H1 (cell line): Measurements from ENCODE around the gene DDN. TPM values are rescaled to one million over a fixed set of nuclear protein-coding genes. Genes with fewer than 3 reads are reported as not detected.

Experiments used
- CTCF ChIA-PET: fragments of 300-600 bp; sonication (Branson Sonifier 250); formaldehyde crosslinking; loops from one replicate; lab custom pipeline; 2021; ENCODE audit not compliant: partially characterized antibody; lab: Charles Lee
- POLR2A ChIA-PET: fragments of 300-600 bp; sonication (Branson Sonifier 250); formaldehyde crosslinking; loops from one replicate; lab custom pipeline; 2021; ENCODE audit warnings: inconsistent platforms; ENCODE audit not compliant: partially characterized antibody; lab: Charles Lee
- DNase-seq, 2 experiments: peaks; one replicate each; pipeline versions ENCODE4 v3.0.0 to v3.0.0-alpha.2; 2010 to 2022; ENCODE audit warnings: low spot score in 2 of 2, low read depth in 1 of 2, mixed read lengths in 1 of 2
- FAIRE-seq: peaks from 2 replicates; lab custom pipeline; 2011; peaks lifted over from hg19 to GRCh38; lab: Jason Lieb, UNC
- H2AFZ ChIP-seq: 2 replicates; pipeline ENCODE4 v1.8.1; 2012; ENCODE audit warnings: low read length, inconsistent platforms
- H2AK5ac ChIP-seq: 2 replicates; pipeline ENCODE4 v1.6.1; 2013; ENCODE audit warnings: low read depth, low read length
- H2BK120ac ChIP-seq: replicated peaks from 2 replicates; pipeline ENCODE3; 2013; ENCODE audit warnings: low read depth, low read length, inconsistent platforms
- H2BK12ac ChIP-seq: 2 replicates; pipeline ENCODE4 v1.6.1; 2013; ENCODE audit warnings: low read depth, low read length
- H2BK15ac ChIP-seq: 2 replicates; pipeline ENCODE4 v1.6.1; 2013; ENCODE audit warnings: low read length
- H2BK20ac ChIP-seq: 2 replicates; pipeline ENCODE4 v1.6.1; 2013; ENCODE audit warnings: low read length
- H2BK5ac ChIP-seq: 2 replicates; pipeline ENCODE4 v1.6.1; 2013; ENCODE audit warnings: low read depth, low read length
- H3K14ac ChIP-seq: 2 replicates; pipeline ENCODE4 v1.6.1; 2013; ENCODE audit warnings: inconsistent platforms; ENCODE audit not compliant: insufficient read length
- H3K18ac ChIP-seq: 2 replicates; pipeline ENCODE4 v1.6.1; 2013; ENCODE audit warnings: low read length; ENCODE audit errors: extremely low read depth
- H3K23ac ChIP-seq: 2 replicates; pipeline ENCODE4 v1.6.1; 2013; ENCODE audit warnings: inconsistent platforms; ENCODE audit not compliant: insufficient read length
- H3K23me2 ChIP-seq: 2 replicates; pipeline ENCODE4 v1.6.1; 2013; ENCODE audit warnings: low read depth, low read length
- H3K27ac ChIP-seq: 2 replicates; pipeline ENCODE4 v1.6.1; 2011; ENCODE audit warnings: low read depth, low read length, inconsistent platforms
- H3K27me3 ChIP-seq, 4 experiments: replicated peaks in 1 of 4; 1 replicate in 1 of 4; 2 replicates in 3 of 4; pipeline versions ENCODE4 v1.6.1 to v1.8.1; 2011 to 2013; ENCODE audit warnings: low read length in 3 of 4, mild to moderate bottlenecking in 3 of 4, inconsistent platforms in 2 of 4, mixed read lengths in 2 of 4, moderate library complexity in 1 of 4; ENCODE audit not compliant: control insufficient read depth in 3 of 4, insufficient read depth in 3 of 4; ENCODE audit errors: extremely low read depth in 1 of 4
- H3K36me3 ChIP-seq, 4 experiments: 2 replicates each; pipeline versions ENCODE4 v1.6.1 to v1.8.1; 2011 to 2013; ENCODE audit warnings: mild to moderate bottlenecking in 4 of 4, low read length in 3 of 4, moderate library complexity in 2 of 4, control low read depth in 1 of 4, inconsistent platforms in 1 of 4; ENCODE audit not compliant: insufficient read depth in 4 of 4, control insufficient read depth in 2 of 4
- H3K4ac ChIP-seq: replicated peaks from 2 replicates; pipeline ENCODE3; 2013; ENCODE audit warnings: low read length, low read depth, mixed read lengths, inconsistent platforms; ENCODE audit not compliant: insufficient read length
- H3K4me1 ChIP-seq, 4 experiments: replicated peaks in 1 of 4; 1 replicate in 1 of 4; 2 replicates in 3 of 4; pipeline versions ENCODE4 v1.6.1 to v1.8.1; 2011 to 2013; ENCODE audit warnings: low read length in 3 of 4, inconsistent platforms in 2 of 4, mixed read lengths in 1 of 4; ENCODE audit not compliant: insufficient read depth in 4 of 4, control insufficient read depth in 3 of 4
- H3K4me2 ChIP-seq, 2 experiments: 2 replicates each; pipeline versions ENCODE4 v1.6.1 to v1.8.1; 2011 to 2013; ENCODE audit warnings: low read depth in 2 of 2, low read length in 2 of 2, control low read depth in 1 of 2, inconsistent platforms in 1 of 2, mild to moderate bottlenecking in 1 of 2; ENCODE audit not compliant: insufficient read depth in 1 of 2
- H3K4me3 ChIP-seq, 4 experiments: fragments of 200-600, 300-600 bp in 1 of 4; sonication (generic), shearing (Covaris generic), sonication (Bioruptor Twin) in 1 of 4; 2 replicates each; pipeline versions ENCODE4 v1.5.1 to v1.8.1; 2011 to 2016; ENCODE audit warnings: low read length in 4 of 4, low read depth in 3 of 4, control low read depth in 2 of 4, inconsistent platforms in 2 of 4, mild to moderate bottlenecking in 2 of 4, mixed read lengths in 1 of 4, moderate library complexity in 1 of 4; ENCODE audit not compliant: insufficient read depth in 2 of 4; ENCODE audit errors: extremely low read depth in 1 of 4
- H3K56ac ChIP-seq: replicated peaks from 2 replicates; pipeline ENCODE3; 2013; ENCODE audit warnings: low read depth, mild to moderate bottlenecking, mixed read lengths, low read length, inconsistent platforms; ENCODE audit not compliant: insufficient read length
- H3K79me1 ChIP-seq: 2 replicates; pipeline ENCODE4 v1.6.1; 2013; ENCODE audit warnings: low read depth, low read length, control low read depth
- H3K79me2 ChIP-seq, 2 experiments: 2 replicates each; pipeline versions ENCODE4 v1.6.1 to v1.8.1; 2012 to 2013; ENCODE audit warnings: low read length in 2 of 2, mild to moderate bottlenecking in 2 of 2, inconsistent platforms in 1 of 2; ENCODE audit not compliant: insufficient read depth in 2 of 2, control insufficient read depth in 1 of 2
- H3K9ac ChIP-seq, 4 experiments: replicated peaks in 1 of 4; 1 replicate in 1 of 4; 2 replicates in 3 of 4; pipeline versions ENCODE4 v1.6.1 to v1.8.1; 2011 to 2013; ENCODE audit warnings: low read depth in 3 of 4, low read length in 3 of 4, control low read depth in 2 of 4, mild to moderate bottlenecking in 2 of 4, moderate library complexity in 2 of 4, inconsistent platforms in 1 of 4; ENCODE audit errors: extremely low read depth in 1 of 4
- H3K9me3 ChIP-seq, 2 experiments: 2 replicates each; pipeline versions ENCODE4 v1.6.1 to v1.8.1; 2012 to 2013; ENCODE audit warnings: mild to moderate bottlenecking in 2 of 2, moderate library complexity in 2 of 2, control low read depth in 1 of 2, inconsistent platforms in 1 of 2, low read depth in 1 of 2, low read length in 1 of 2, mixed read lengths in 1 of 2; ENCODE audit not compliant: insufficient read depth in 2 of 2
- H4K20me1 ChIP-seq, 2 experiments: replicated peaks in 1 of 2; 2 replicates each; pipeline versions ENCODE3 to v1.8.1; 2011 to 2013; ENCODE audit warnings: inconsistent platforms in 2 of 2, low read length in 2 of 2, mild to moderate bottlenecking in 1 of 2; ENCODE audit not compliant: insufficient read depth in 2 of 2, control insufficient read depth in 1 of 2
- H4K5ac ChIP-seq: 2 replicates; pipeline ENCODE4 v1.6.1; 2013; ENCODE audit warnings: low read length, low read depth, mixed read lengths, inconsistent platforms; ENCODE audit not compliant: insufficient read length
- H4K8ac ChIP-seq: 2 replicates; pipeline ENCODE4 v1.8.0; 2013; ENCODE audit warnings: mild to moderate bottlenecking, moderate library complexity, low read length, inconsistent platforms; ENCODE audit not compliant: insufficient read depth; ENCODE audit errors: extremely low read depth
- H4K91ac ChIP-seq: replicated peaks from 2 replicates; pipeline ENCODE3; 2013; ENCODE audit warnings: low read length, mixed read lengths, inconsistent platforms; ENCODE audit not compliant: insufficient read length
- CBX8 ChIP-seq: fragments of 300-800, 300-1000 bp; sonication (generic); IDR thresholded peaks from 2 replicates; pipeline ENCODE4 v1.7.1; 2016; ENCODE audit warnings: low read depth, low read length, borderline replicate concordance
- JUN ChIP-seq: IDR thresholded peaks from 2 replicates; pipeline ENCODE4 v1.6.1; 2011; ENCODE audit warnings: low read depth, mild to moderate bottlenecking, improper control_type of control experiment, low read length
- KDM1A ChIP-seq: fragments of 200-600, 300-600 bp; sonication (generic); IDR thresholded peaks from 2 replicates; pipeline ENCODE4 v1.7.1; 2016; ENCODE audit warnings: mild to moderate bottlenecking, low read length, borderline replicate concordance
- KDM4A ChIP-seq: IDR thresholded peaks from one replicate; pipeline ENCODE4 v1.7.1; 2012; ENCODE audit warnings: low read depth, mild to moderate bottlenecking, moderate library complexity, low read length, inconsistent platforms; ENCODE audit not compliant: severe bottlenecking
- KDM5A ChIP-seq: fragments of 200-600 bp; IDR thresholded peaks from 2 replicates; pipeline ENCODE4 v1.7.1; 2012; ENCODE audit warnings: mild to moderate bottlenecking, low read length, inconsistent platforms, mixed read lengths
- RNF2 ChIP-seq: fragments of 200-900, 300-1000 bp; sonication (generic); IDR thresholded peaks from 2 replicates; pipeline ENCODE4 v1.7.1; 2016; ENCODE audit warnings: borderline replicate concordance, low read depth, mild to moderate bottlenecking, antibody characterized with exemption, low read length; ENCODE audit not compliant: poor library complexity, severe bottlenecking; ENCODE audit errors: missing control alignments
- TBP ChIP-seq: IDR thresholded peaks from 2 replicates; pipeline ENCODE4 v1.6.1; 2011; ENCODE audit warnings: low read depth, low read length, improper control_type of control experiment
- TEAD4 ChIP-seq: IDR thresholded peaks from 2 replicates; pipeline ENCODE4 v1.6.1; 2012; ENCODE audit warnings: low read depth, low read length, inconsistent platforms, mixed read lengths
- polyA plus RNA-seq, 7 experiments: library from polyadenylated mRNA; depleted of rRNA in 3 of 7; stranded (reverse) in 5 of 7; unstranded in 2 of 7; fragments of >200 nt in 5 of 7; fragments of 200-250 nt in 2 of 7; gene quantifications; 1 replicate in 5 of 7; 2 replicates in 1 of 7; 4 replicates in 1 of 7; pipeline versions ENCODE4 v1.2.1 to v1.2.3, GENCODE V29; 2011 to 2013; ENCODE audit warnings: missing spikeins in 2 of 7, mixed read lengths in 2 of 7
- total RNA-seq: library from RNA; stranded (reverse); fragmentation: NEBNext Ultra II Directional; extraction: Animal tissue kit (Norgen Biotek cat#: 25700); gene quantifications from 2 replicates; pipeline ENCODE4 v1.2.1, GENCODE V29; 2021
- TF ChIP-seq, protein P1 (sequence below): IDR thresholded peaks from 2 replicates; pipeline ENCODE4 v1.6.1; 2011; ENCODE audit warnings: low read length, improper control_type of control experiment

DDN gene
- total and polyA plus RNA-seq, 2 of the 8 experiments (the other 6 are each of a cell fraction or from before 2014, with no cell fraction given): 0.14 to 0.30 TPM

DNA sequence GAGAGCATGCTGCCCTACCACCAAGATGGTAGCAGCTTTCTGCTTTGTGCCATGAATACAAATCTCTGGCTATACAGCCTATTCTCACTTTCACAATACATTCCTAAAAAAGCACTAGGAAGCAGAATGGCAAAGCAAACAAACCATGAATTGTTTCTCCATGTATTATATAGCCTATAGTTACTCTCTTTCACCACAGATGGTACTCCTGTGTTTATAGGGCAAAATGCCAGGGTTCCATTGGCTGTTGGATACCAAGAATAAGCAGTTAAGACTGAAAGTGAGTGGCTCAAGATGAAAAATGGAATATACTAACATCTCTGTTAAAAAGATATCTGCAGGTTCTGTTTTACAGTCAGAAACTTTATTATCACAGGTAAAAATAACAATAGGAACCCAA is 53.0 kb downstream of the DDN start:
- TF ChIP-seq TBP (no peak), TEAD4 (no peak), JUN (no peak), KDM5A (no peak), RNF2 (no peak), KDM4A (no peak), KDM1A (no peak), CBX8 (no peak)
- TF ChIP-seq, protein P1, sequence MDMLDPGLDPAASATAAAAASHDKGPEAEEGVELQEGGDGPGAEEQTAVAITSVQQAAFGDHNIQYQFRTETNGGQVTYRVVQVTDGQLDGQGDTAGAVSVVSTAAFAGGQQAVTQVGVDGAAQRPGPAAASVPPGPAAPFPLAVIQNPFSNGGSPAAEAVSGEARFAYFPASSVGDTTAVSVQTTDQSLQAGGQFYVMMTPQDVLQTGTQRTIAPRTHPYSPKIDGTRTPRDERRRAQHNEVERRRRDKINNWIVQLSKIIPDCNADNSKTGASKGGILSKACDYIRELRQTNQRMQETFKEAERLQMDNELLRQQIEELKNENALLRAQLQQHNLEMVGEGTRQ: no peak
- Histone ChIP-seq H3K56ac (no peak overlapping the region), H3K23me2 (no peaks in the 10 kb centered on the region), H3K14ac (no peak overlapping the region), H2BK15ac (no peak overlapping the region), H3K4me2 (no peak overlapping the region), H3K4me3 (no peak overlapping the region), H4K91ac (no peak overlapping the region), H2BK20ac (no peak overlapping the region), H2BK5ac (no peak overlapping the region), H3K18ac (no peak overlapping the region), H2AK5ac (no peak overlapping the region), H3K9me3 (no peaks in the 10 kb centered on the region), H4K8ac (no peak overlapping the region), H3K4me1 (no peaks in the 10 kb centered on the region; a peak in 1 of 7 replicates), H2BK120ac (no peak overlapping the region), H2AFZ (no peak overlapping the region), H3K23ac (no peak overlapping the region), H3K9ac (no peak overlapping the region), H3K27me3 (no peaks in the 10 kb centered on the region), H2BK12ac (no peak overlapping the region), H3K4ac (no peak overlapping the region), H3K79me2 (peaks cover 4 to 92% of the 10 kb centered on the region in 2 experiments), H4K5ac (no peak overlapping the region), H4K20me1 (peaks cover 11 to 24% of the 10 kb centered on the region in 2 experiments), H3K27ac (no peak overlapping the region), H3K36me3 (peaks cover 0 to 2% (median under 1%) of the 10 kb centered on the region in 4 experiments; a peak in 4 of 8 replicates), H3K79me1 (peaks cover 5% of the 10 kb centered on the region)
- CTCF ChIA-PET: interaction anchor here (2.5 to 19.9 kb wide), 3 partner anchors 15 to 50 kb away, joined by 5 to 280 read pairs (median 26); partner anchors contain the start of genes FKBP11 and WNT1
- POLR2A ChIA-PET: interaction anchor here (1.2 to 8.7 kb wide), 5 partner anchors 9 to 23 kb away, joined by 3 to 77 read pairs (median 6); partner anchors contain the start of gene ARF3
- DNase-seq (no peak), FAIRE-seq (no peak)
